HEK293 (cell line): Measurements from ENCODE around the gene LRCH1.

Source experiments
- KLF7 ChIP-seq: fragments of 450-650 bp; formaldehyde crosslinking; IDR thresholded peaks from 2 replicates; pipeline ENCODE4 v1.5.1; 2016; ENCODE audit warnings: missing biosample characterization, missing genetic modification characterization, borderline replicate concordance
- ZNF114 ChIP-seq: fragments of 450-650 bp; formaldehyde crosslinking; IDR thresholded peaks from 2 replicates; pipeline ENCODE4 v1.5.0; 2017; ENCODE audit warnings: missing biosample characterization, missing genetic modification characterization
- ZNF530 ChIP-seq: fragments of 450-650 bp; formaldehyde crosslinking; IDR thresholded peaks from 2 replicates; pipeline ENCODE4 v1.5.1; 2016; ENCODE audit warnings: low read depth, missing biosample characterization, missing genetic modification characterization
- ZNF776 ChIP-seq: fragments of 450-650 bp; formaldehyde crosslinking; IDR thresholded peaks from 2 replicates; pipeline ENCODE4 v1.5.0; 2017; ENCODE audit warnings: missing biosample characterization, missing genetic modification characterization, borderline replicate concordance
- TF ChIP-seq, protein P1 (sequence below): fragments of 450-650 bp; formaldehyde crosslinking; IDR thresholded peaks from 2 replicates; pipeline ENCODE4 v1.5.1; 2016; ENCODE audit warnings: missing biosample characterization, missing genetic modification characterization
- TF ChIP-seq, protein P2 (sequence below): fragments of 450-650 bp; formaldehyde crosslinking; IDR thresholded peaks from 2 replicates; pipeline ENCODE4 v1.5.1; 2016; ENCODE audit warnings: missing biosample characterization, missing genetic modification characterization, borderline replicate concordance

DNA sequence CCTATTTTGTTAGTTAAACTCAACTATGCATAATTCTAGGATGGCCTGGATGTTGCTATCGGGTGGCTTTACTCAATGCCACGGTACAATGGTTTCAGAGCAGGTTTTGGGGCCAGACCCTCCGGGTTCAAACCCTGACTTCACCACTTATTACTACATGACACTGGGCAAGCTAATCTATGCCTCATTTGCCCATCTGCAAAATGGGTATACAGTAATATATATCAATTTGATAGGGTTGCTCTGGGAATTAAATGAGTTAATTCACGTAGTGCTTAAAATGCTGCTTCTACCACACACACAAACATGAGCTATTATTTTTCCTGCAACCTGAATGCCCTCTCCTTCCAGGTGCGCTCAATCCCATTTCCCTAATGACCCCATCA, 243.2 kb downstream of the LRCH1 start:
- TF ChIP-seq, protein P1, sequence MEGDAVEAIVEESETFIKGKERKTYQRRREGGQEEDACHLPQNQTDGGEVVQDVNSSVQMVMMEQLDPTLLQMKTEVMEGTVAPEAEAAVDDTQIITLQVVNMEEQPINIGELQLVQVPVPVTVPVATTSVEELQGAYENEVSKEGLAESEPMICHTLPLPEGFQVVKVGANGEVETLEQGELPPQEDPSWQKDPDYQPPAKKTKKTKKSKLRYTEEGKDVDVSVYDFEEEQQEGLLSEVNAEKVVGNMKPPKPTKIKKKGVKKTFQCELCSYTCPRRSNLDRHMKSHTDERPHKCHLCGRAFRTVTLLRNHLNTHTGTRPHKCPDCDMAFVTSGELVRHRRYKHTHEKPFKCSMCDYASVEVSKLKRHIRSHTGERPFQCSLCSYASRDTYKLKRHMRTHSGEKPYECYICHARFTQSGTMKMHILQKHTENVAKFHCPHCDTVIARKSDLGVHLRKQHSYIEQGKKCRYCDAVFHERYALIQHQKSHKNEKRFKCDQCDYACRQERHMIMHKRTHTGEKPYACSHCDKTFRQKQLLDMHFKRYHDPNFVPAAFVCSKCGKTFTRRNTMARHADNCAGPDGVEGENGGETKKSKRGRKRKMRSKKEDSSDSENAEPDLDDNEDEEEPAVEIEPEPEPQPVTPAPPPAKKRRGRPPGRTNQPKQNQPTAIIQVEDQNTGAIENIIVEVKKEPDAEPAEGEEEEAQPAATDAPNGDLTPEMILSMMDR (tag by site-specific recombination) = no peak
- TF ChIP-seq, protein P2, sequence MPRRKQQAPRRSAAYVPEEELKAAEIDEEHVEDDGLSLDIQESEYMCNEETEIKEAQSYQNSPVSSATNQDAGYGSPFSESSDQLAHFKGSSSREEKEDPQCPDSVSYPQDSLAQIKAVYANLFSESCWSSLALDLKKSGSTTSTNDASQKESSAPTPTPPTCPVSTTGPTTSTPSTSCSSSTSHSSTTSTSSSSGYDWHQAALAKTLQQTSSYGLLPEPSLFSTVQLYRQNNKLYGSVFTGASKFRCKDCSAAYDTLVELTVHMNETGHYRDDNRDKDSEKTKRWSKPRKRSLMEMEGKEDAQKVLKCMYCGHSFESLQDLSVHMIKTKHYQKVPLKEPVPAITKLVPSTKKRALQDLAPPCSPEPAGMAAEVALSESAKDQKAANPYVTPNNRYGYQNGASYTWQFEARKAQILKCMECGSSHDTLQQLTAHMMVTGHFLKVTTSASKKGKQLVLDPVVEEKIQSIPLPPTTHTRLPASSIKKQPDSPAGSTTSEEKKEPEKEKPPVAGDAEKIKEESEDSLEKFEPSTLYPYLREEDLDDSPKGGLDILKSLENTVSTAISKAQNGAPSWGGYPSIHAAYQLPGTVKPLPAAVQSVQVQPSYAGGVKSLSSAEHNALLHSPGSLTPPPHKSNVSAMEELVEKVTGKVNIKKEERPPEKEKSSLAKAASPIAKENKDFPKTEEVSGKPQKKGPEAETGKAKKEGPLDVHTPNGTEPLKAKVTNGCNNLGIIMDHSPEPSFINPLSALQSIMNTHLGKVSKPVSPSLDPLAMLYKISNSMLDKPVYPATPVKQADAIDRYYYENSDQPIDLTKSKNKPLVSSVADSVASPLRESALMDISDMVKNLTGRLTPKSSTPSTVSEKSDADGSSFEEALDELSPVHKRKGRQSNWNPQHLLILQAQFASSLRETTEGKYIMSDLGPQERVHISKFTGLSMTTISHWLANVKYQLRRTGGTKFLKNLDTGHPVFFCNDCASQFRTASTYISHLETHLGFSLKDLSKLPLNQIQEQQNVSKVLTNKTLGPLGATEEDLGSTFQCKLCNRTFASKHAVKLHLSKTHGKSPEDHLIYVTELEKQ (tag by site-specific recombination) = no peak
- no peak for TF ChIP-seq KLF7
- no peak for TF ChIP-seq ZNF114 (tag by site-specific recombination)
- TF ChIP-seq ZNF776 (tag by site-specific recombination) = no peak
- TF ChIP-seq ZNF530 = no peak
